Osteoblast (primary cell): Measurements from ENCODE around the gene DRG1. TPM values are rescaled to one million over a fixed set of nuclear protein-coding genes. Genes with fewer than 3 reads are reported as not detected.

Experiments used
- DNase-seq: peaks from one replicate; pipeline ENCODE4 v3.0.0; 2011; ENCODE audit warnings: low spot score, mixed read lengths; ENCODE audit not compliant: insufficient read length; ENCODE audit errors: missing footprints
- H2AFZ ChIP-seq: 2 replicates; pipeline ENCODE4 v1.6.0; 2011; ENCODE audit warnings: mild to moderate bottlenecking, low read length
- H3K27ac ChIP-seq: 2 replicates; pipeline ENCODE4 v1.5.1; 2011; ENCODE audit warnings: mild to moderate bottlenecking, low read depth, low read length, moderate library complexity
- H3K27me3 ChIP-seq: 2 replicates; pipeline ENCODE4 v1.6.0; 2012; ENCODE audit warnings: mild to moderate bottlenecking, control low read depth, inconsistent platforms, low read length, moderate library complexity; ENCODE audit not compliant: insufficient read depth
- H3K36me3 ChIP-seq: 2 replicates; pipeline ENCODE4 v1.5.1; 2011; ENCODE audit warnings: mild to moderate bottlenecking, low read length, control low read depth, moderate library complexity; ENCODE audit not compliant: insufficient read depth
- H3K4me1 ChIP-seq: 2 replicates; pipeline ENCODE4 v1.5.1; 2011; ENCODE audit warnings: mild to moderate bottlenecking, low read length, control low read depth, moderate library complexity; ENCODE audit not compliant: insufficient read depth
- H3K4me2 ChIP-seq: 2 replicates; pipeline ENCODE4 v1.6.0; 2011; ENCODE audit warnings: mild to moderate bottlenecking, low read length; ENCODE audit not compliant: insufficient read depth
- H3K4me3 ChIP-seq: fragments of 200-600 bp; sonication (generic); 3 replicates; pipeline ENCODE4 v1.5.1; 2012; ENCODE audit warnings: mild to moderate bottlenecking, low read length, inconsistent platforms; ENCODE audit not compliant: insufficient read depth
- H3K79me2 ChIP-seq: 2 replicates; pipeline ENCODE4 v1.6.0; 2012; ENCODE audit warnings: mild to moderate bottlenecking, low read length, control low read depth, inconsistent platforms; ENCODE audit not compliant: insufficient read depth
- H3K9me3 ChIP-seq: 2 replicates; pipeline ENCODE4 v1.5.1; 2011; ENCODE audit warnings: low read depth, low read length, control low read depth
- H4K20me1 ChIP-seq: 2 replicates; pipeline ENCODE4 v1.6.0; 2012; ENCODE audit warnings: mild to moderate bottlenecking, low read length, control low read depth; ENCODE audit not compliant: insufficient read depth
- total RNA-seq: library from RNA; depleted of rRNA; stranded (reverse); fragments of >200 nt; gene quantifications from 2 replicates; pipeline ENCODE4 v1.2.3, GENCODE V29; 2012
- TF ChIP-seq, protein P1 (sequence below): IDR thresholded peaks from 2 replicates; pipeline ENCODE4 v1.5.1; 2011; ENCODE audit warnings: mild to moderate bottlenecking, low read depth, low read length, moderate library complexity; ENCODE audit errors: extremely low read depth

DRG1 gene, protein sequence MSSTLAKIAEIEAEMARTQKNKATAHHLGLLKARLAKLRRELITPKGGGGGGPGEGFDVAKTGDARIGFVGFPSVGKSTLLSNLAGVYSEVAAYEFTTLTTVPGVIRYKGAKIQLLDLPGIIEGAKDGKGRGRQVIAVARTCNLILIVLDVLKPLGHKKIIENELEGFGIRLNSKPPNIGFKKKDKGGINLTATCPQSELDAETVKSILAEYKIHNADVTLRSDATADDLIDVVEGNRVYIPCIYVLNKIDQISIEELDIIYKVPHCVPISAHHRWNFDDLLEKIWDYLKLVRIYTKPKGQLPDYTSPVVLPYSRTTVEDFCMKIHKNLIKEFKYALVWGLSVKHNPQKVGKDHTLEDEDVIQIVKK
- total RNA-seq: 68.0 and 71.0 TPM in 2 replicates

DNA sequence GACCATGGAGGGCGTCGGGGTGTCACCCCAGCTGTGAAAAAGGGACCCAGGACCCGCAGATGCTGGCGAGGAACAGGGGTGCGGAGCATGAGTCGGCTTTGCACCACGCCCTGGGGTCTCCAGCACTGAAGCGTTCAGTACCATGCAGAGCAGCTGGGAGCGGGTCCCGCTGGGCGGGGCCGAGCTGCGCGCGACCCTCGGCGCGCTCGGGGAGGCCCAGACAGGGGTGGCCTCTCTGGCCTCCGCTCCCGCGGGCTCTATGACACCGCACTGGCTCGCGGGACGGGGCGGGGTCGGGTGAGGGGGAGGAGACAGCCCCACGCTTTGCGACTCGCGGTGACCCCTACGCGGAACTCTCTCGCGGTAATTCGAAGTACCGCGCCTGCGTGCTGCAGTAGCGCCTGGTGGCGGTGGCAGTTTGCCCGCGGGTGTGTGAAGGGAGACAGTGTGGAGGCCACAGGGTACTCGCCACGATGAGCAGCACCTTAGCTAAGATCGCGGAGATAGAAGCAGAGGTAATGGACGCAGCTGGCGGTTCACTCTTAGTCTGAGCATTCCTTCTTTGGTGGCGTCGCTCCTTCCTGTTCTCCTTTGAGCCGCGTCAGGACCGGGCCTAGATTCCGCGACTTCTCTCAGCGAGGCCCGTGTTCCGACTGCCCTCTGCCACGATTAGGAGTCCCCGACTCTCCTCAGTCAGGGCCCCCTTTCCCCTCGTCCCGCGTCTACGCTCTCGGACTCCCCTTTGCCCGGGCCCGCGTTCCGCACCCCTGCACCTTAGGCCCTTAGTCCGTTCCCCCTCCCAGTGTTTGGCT is at the start of gene DRG1:
Gene DRG1 (plus strand): TSS at position 394 of the 812 bp plus-strand sequence. CDS start 80 bp downstream, at position 474.
- H3K4me3 ChIP-seq: peak within 1 kb of the TSS; percentile 90
- H3K9me3 ChIP-seq: no peaks in the 10 kb centered on the region
- H2AFZ ChIP-seq: peak within 1 kb of the TSS; percentile 99
- H4K20me1 ChIP-seq: peaks cover 7% of the 10 kb centered on the region
- peaks cover 23% of the 10 kb centered on the region for H3K36me3 ChIP-seq
- peak; percentile 97 for DNase-seq
- no peaks in the 10 kb centered on the region for H3K27me3 ChIP-seq
- peak within 1 kb of the TSS; percentile 93 for H3K27ac ChIP-seq
- TF ChIP-seq, protein P1, sequence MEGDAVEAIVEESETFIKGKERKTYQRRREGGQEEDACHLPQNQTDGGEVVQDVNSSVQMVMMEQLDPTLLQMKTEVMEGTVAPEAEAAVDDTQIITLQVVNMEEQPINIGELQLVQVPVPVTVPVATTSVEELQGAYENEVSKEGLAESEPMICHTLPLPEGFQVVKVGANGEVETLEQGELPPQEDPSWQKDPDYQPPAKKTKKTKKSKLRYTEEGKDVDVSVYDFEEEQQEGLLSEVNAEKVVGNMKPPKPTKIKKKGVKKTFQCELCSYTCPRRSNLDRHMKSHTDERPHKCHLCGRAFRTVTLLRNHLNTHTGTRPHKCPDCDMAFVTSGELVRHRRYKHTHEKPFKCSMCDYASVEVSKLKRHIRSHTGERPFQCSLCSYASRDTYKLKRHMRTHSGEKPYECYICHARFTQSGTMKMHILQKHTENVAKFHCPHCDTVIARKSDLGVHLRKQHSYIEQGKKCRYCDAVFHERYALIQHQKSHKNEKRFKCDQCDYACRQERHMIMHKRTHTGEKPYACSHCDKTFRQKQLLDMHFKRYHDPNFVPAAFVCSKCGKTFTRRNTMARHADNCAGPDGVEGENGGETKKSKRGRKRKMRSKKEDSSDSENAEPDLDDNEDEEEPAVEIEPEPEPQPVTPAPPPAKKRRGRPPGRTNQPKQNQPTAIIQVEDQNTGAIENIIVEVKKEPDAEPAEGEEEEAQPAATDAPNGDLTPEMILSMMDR: no peak
- peaks cover 18% of the 10 kb centered on the region for H3K4me1 ChIP-seq
- peak within 1 kb of the TSS; percentile 96 for H3K4me2 ChIP-seq
- peaks cover 50% of the 10 kb centered on the region for H3K79me2 ChIP-seq

DNA sequence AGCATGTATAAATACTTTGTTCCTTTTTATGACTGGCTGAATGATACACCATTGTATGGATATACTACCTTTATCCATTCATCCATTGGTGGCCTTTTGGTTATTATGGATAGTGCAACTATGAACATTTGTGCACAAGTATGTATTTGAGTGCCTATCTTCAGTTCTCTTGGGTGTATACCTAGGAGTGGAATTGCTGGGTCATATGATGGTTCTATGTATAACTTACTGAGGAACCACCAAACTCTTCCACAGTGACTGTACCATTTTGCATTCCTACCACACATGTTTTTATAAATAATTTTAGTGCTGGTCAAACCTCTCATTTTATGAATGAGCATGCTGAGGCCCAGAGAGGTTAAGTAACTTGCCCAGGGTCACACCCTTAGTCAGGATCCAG is 49.4 kb upstream of the DRG1 start:
- H3K9me3 ChIP-seq: no peaks in the 10 kb centered on the region
- no peak overlapping the region for H3K27ac ChIP-seq
- H4K20me1 ChIP-seq: peaks cover 4% of the 10 kb centered on the region
- TF ChIP-seq, protein P1: no peak
- peaks cover 10% of the 10 kb centered on the region for H3K27me3 ChIP-seq
- no peak overlapping the region for H3K4me3 ChIP-seq
- no peak overlapping the region for H3K4me2 ChIP-seq
- peaks cover under 1% of the 10 kb centered on the region for H3K79me2 ChIP-seq
- no peak for DNase-seq
- peaks cover under 1% of the 10 kb centered on the region for H3K4me1 ChIP-seq
- no peak overlapping the region for H2AFZ ChIP-seq
- H3K36me3 ChIP-seq: no peaks in the 10 kb centered on the region

DNA sequence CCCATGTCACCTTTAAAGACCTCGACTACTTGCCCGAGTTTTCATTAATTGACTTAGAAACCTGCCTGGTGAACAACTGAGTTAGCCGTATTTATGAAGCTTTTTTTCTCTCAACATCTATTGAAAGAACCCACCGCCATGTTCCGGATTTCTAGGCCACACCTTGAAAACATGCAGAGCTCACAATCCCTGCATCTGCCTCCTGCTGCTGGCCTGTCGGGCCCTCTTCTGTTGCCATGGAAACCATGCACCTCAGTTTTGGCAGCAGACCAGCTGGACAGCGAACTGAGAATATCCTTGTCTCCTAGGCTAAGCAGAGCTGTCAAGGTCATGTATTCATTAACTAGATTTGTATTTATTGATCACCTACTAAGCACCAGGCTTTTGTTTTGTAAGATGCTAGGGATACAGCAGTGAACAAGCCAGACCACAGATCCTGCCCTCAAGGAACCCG is 49.0 kb upstream of the DRG1 start:
- Histone ChIP-seq H3K4me3 (no peak overlapping the region), H3K4me2 (no peak overlapping the region), H3K4me1 (no peaks in the 10 kb centered on the region), H4K20me1 (no peaks in the 10 kb centered on the region), H3K27ac (no peak overlapping the region), H2AFZ (no peak overlapping the region), H3K79me2 (no peaks in the 10 kb centered on the region), H3K27me3 (peaks cover 10% of the 10 kb centered on the region), H3K36me3 (no peaks in the 10 kb centered on the region), H3K9me3 (no peaks in the 10 kb centered on the region)
- TF ChIP-seq, protein P1: no peak
- no peak for DNase-seq

DNA sequence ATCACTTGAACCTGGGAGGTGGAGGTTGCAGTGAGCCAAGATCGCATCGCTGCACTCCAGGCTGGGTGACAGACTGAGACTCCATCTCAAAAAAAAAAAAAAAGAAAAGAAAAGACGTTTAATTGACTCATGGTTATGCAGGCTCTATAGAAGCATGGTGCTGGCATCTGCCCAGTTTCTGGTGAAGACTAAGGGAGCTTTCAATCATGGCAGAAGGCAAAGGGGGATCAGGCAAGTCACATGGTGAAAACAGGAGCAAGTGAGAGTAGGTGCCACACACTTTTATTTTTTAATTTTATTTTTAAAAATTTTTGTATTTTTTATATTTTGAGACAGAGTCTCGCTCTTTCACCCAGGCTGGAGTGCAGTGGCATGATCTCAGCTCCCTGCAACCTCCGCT is 44.9 kb upstream of the DRG1 start:
- peaks cover 10% of the 10 kb centered on the region for H3K27me3 ChIP-seq
- H3K27ac ChIP-seq: no peak overlapping the region
- no peaks in the 10 kb centered on the region for H3K79me2 ChIP-seq
- no peaks in the 10 kb centered on the region for H4K20me1 ChIP-seq
- H3K4me2 ChIP-seq: no peak overlapping the region
- TF ChIP-seq, protein P1: no peak
- H3K36me3 ChIP-seq: no peaks in the 10 kb centered on the region
- H3K9me3 ChIP-seq: no peaks in the 10 kb centered on the region
- H3K4me3 ChIP-seq: no peak overlapping the region
- no peak overlapping the region for H2AFZ ChIP-seq
- H3K4me1 ChIP-seq: no peaks in the 10 kb centered on the region
- no peak for DNase-seq
